Neural cell (in vitro differentiated cells): Measurements from ENCODE around the gene CAMSAP2. TPM values are rescaled to one million over a fixed set of nuclear protein-coding genes. Genes with fewer than 3 reads are reported as not detected.

Source experiments
- H2AFZ ChIP-seq: fragments of 200-600, 300-800 bp; sonication (generic), shearing (Covaris generic); 2 replicates; pipeline ENCODE4 v1.6.0; 2014; ENCODE audit warnings: low read depth, mild to moderate bottlenecking, antibody characterized with exemption, low read length, moderate library complexity
- H3F3A ChIP-seq: fragments of 200-600 bp; shearing (Covaris generic); 2 replicates; pipeline ENCODE4 v1.6.1; 2016; ENCODE audit warnings: mild to moderate bottlenecking, moderate library complexity, mixed read lengths, antibody characterized with exemption, low read length; ENCODE audit not compliant: insufficient read depth, poor library complexity, severe bottlenecking
- H3K27ac ChIP-seq: fragments of 200-600, 300-800 bp; sonication (generic), shearing (Covaris generic); 2 replicates; pipeline ENCODE4 v1.5.1; 2014; ENCODE audit warnings: mild to moderate bottlenecking, low read length, moderate library complexity
- H3K27me3 ChIP-seq: fragments of 300-800, 200-600 bp; sonication (generic), shearing (Covaris generic); 2 replicates; pipeline ENCODE4 v1.6.0; 2014; ENCODE audit warnings: mild to moderate bottlenecking, low read depth, low read length, moderate library complexity; ENCODE audit not compliant: insufficient read depth
- H3K36me3 ChIP-seq: fragments of 300-800, 200-600 bp; sonication (generic), shearing (Covaris generic); 2 replicates; pipeline ENCODE4 v1.5.1; 2014; ENCODE audit warnings: mild to moderate bottlenecking, antibody characterized with exemption, low read length, moderate library complexity; ENCODE audit not compliant: insufficient read depth
- H3K4me2 ChIP-seq: fragments of 300-800, 200-600 bp; sonication (generic), shearing (Covaris generic); 2 replicates; pipeline ENCODE4 v1.6.0; 2014; ENCODE audit warnings: mild to moderate bottlenecking, low read length
- H3K4me3 ChIP-seq: fragments of 300-800, 200-600 bp; sonication (generic), shearing (Covaris generic); 2 replicates; pipeline ENCODE4 v1.5.1; 2014; ENCODE audit warnings: mild to moderate bottlenecking, low read length, moderate library complexity
- H3K79me2 ChIP-seq: fragments of 200-600 bp; shearing (Covaris generic); replicated peaks from 2 replicates; pipeline ENCODE4 v1.6.0; 2014; ENCODE audit warnings: mild to moderate bottlenecking, low read length, moderate library complexity; ENCODE audit not compliant: insufficient read depth
- H3K9ac ChIP-seq: fragments of 300-800, 200-600 bp; sonication (generic), shearing (Covaris generic); 2 replicates; pipeline ENCODE4 v1.6.1; 2016; ENCODE audit warnings: mild to moderate bottlenecking, low read length, mixed read lengths
- H3K9me2 ChIP-seq: fragments of 200-600 bp; shearing (Covaris generic); 2 replicates; pipeline ENCODE4 v1.6.1; 2016; ENCODE audit warnings: mild to moderate bottlenecking, low read length, mixed read lengths; ENCODE audit not compliant: insufficient read depth
- H3K9me3 ChIP-seq: fragments of 200-600, 300-800 bp; sonication (generic), shearing (Covaris generic); 2 replicates; pipeline ENCODE4 v1.6.1; 2016; ENCODE audit warnings: mild to moderate bottlenecking, mixed run types, low read length, moderate library complexity, mixed read lengths
- H4K20me1 ChIP-seq: fragments of 200-600 bp; shearing (Covaris generic); 2 replicates; pipeline ENCODE4 v1.6.1; 2016; ENCODE audit warnings: mild to moderate bottlenecking, mixed run types; ENCODE audit not compliant: insufficient read depth
- CTCF ChIP-seq: fragments of 450-650 bp; IDR thresholded peaks from 2 replicates; pipeline ENCODE4 v1.5.1; 2014; ENCODE audit warnings: antibody characterized with exemption, mild to moderate bottlenecking, moderate library complexity; ENCODE audit not compliant: poor library complexity, severe bottlenecking
- EP300 ChIP-seq: fragments of 450-650 bp; conservative IDR thresholded peaks from 2 replicates; pipeline ENCODE4 v1.6.1; 2014; ENCODE audit warnings: antibody characterized with exemption, mild to moderate bottlenecking, moderate library complexity; ENCODE audit not compliant: poor library complexity, severe bottlenecking
- EZH2 ChIP-seq: fragments of 200-600, 300-800 bp; shearing (Covaris generic), sonication (generic); IDR thresholded peaks from 2 replicates; pipeline ENCODE4 v1.6.1; 2014; ENCODE audit warnings: antibody characterized with exemption, low read length, borderline replicate concordance, mild to moderate bottlenecking; ENCODE audit not compliant: insufficient read depth, poor library complexity, severe bottlenecking
- MXI1 ChIP-seq: fragments of 450-650 bp; conservative IDR thresholded peaks from 2 replicates; pipeline ENCODE4 v1.6.1; 2014; ENCODE audit warnings: antibody characterized with exemption, mild to moderate bottlenecking; ENCODE audit not compliant: poor library complexity, severe bottlenecking
- POLR2AphosphoS5 ChIP-seq: IDR thresholded peaks from 2 replicates; pipeline ENCODE4 v1.6.1; 2012
- RAD21 ChIP-seq: fragments of 450-650 bp; conservative IDR thresholded peaks from 2 replicates; pipeline ENCODE4 v1.6.1; 2014; ENCODE audit warnings: antibody characterized with exemption, mild to moderate bottlenecking, moderate library complexity
- REST ChIP-seq: IDR thresholded peaks from 2 replicates; pipeline ENCODE4 v1.6.1; 2012; ENCODE audit warnings: borderline replicate concordance
- SMC3 ChIP-seq: fragments of 450-650 bp; conservative IDR thresholded peaks from 2 replicates; pipeline ENCODE4 v1.6.1; 2014; ENCODE audit warnings: antibody characterized with exemption, mild to moderate bottlenecking, moderate library complexity; ENCODE audit not compliant: poor library complexity
- TAF1 ChIP-seq: IDR thresholded peaks from 2 replicates; pipeline ENCODE4 v1.6.1; 2012; ENCODE audit warnings: low read depth
- polyA plus RNA-seq: library from polyadenylated mRNA; depleted of rRNA; stranded (reverse); fragments of >200 nt; gene quantifications from 2 replicates; pipeline ENCODE4 v1.2.3, GENCODE V29; 2014

CAMSAP2 gene
- polyA plus RNA-seq, 1 donor from 2014 or later: 52.7 TPM

- Histone ChIP-seq H3F3A (no peaks in the 10 kb centered on the region), H3K9me2 (no peaks in the 10 kb centered on the region), H3K79me2 (no peaks in the 10 kb centered on the region), H3K9me3 (no peaks in the 10 kb centered on the region), H3K4me3 (no peak overlapping the region), H3K27ac (no peak overlapping the region), H3K4me2 (no peak overlapping the region), H4K20me1 (no peaks in the 10 kb centered on the region), H3K9ac (no peak overlapping the region), H3K27me3 (no peaks in the 10 kb centered on the region), H3K36me3 (no peaks in the 10 kb centered on the region), H2AFZ (no peak overlapping the region)
- TF ChIP-seq REST (no peak), MXI1 (no peak), TAF1 (no peak), POLR2AphosphoS5 (no peak), RAD21 (no peak), EZH2 (no peak), CTCF (no peak), EP300 (no peak), SMC3 (no peak)
Observed at GRCh38 chr1:200901350-200901749, 162.7 kb downstream of the CAMSAP2 start.

- no peak for TF ChIP-seq CTCF
- H2AFZ ChIP-seq: no peak overlapping the region
- no peaks in the 10 kb centered on the region for H3K79me2 ChIP-seq
- no peak overlapping the region for H3K4me2 ChIP-seq
- H3K4me3 ChIP-seq: no peak overlapping the region
- H3K36me3 ChIP-seq: no peaks in the 10 kb centered on the region
- no peaks in the 10 kb centered on the region for H3K27me3 ChIP-seq
- H3K9me3 ChIP-seq: no peaks in the 10 kb centered on the region
- H4K20me1 ChIP-seq: no peaks in the 10 kb centered on the region
- no peaks in the 10 kb centered on the region for H3F3A ChIP-seq
- no peak overlapping the region for H3K27ac ChIP-seq
- no peaks in the 10 kb centered on the region for H3K9me2 ChIP-seq
- no peak overlapping the region for H3K9ac ChIP-seq
Observed at GRCh38 chr1:200901796-200902444, 163.2 kb downstream of the CAMSAP2 start.
